Islet precursor cell (in vitro differentiated cells): ENCODE measurements around the gene ZBTB7C.
A peak's percentile ranks its signal among the peaks of the same experiment; 100 is the strongest.
"Not testable (repeated sequence)": the region's sequence is repeated elsewhere in the genome, so short reads cannot be mapped to it uniquely, and the experiment has no call there.

Source experiments
- DNase-seq: peaks from one replicate; pipeline ENCODE4 v3.0.0-alpha.2; 2018

The ZBTB7C gene

GRCh38 chr18:48293954-48294898 is 115.0 kb downstream of the ZBTB7C start:
- DNase-seq = peak; percentile 84

DNA sequence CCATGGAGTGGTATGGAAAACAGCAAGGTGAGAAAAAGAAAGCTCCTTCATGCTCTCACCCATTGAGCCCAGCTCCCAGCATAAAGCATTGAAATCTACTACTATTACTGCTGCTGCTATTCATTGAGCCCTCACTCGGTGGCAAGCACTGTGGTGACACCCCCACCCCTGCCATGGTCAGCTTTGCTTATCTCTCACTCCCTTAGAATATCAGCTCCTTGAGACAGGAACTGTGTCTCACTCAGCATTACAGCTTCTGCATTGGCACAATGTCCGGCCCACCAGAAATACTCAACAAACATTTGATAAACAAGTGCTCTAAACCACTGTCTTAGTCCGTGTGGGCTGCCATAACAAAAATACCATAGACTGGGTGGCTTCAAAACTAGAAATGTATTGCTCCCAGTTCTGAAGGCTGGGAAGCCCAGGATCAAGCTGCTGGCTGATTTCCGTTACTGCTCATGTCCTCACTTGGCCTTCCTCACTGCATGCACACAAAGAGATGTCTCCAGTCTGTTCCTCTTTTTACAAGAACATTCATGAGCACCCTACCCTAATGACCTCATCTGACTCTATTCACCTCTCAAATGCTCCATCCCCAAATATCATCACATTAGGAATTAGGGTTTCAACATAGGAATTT is 116.3 kb downstream of the ZBTB7C start:
- DNase-seq = peak; percentile 23

- DNase-seq = peak; percentile 63
Observed at GRCh38 chr18:48292229-48292628, 117.0 kb downstream of the ZBTB7C start.

GRCh38 chr18:48290162-48290926 is 118.8 kb downstream of the ZBTB7C start:
- peak; percentile 44 for DNase-seq

GRCh38 chr18:48284743-48285142 is 124.4 kb downstream of the ZBTB7C start:
- no peak for DNase-seq

DNA sequence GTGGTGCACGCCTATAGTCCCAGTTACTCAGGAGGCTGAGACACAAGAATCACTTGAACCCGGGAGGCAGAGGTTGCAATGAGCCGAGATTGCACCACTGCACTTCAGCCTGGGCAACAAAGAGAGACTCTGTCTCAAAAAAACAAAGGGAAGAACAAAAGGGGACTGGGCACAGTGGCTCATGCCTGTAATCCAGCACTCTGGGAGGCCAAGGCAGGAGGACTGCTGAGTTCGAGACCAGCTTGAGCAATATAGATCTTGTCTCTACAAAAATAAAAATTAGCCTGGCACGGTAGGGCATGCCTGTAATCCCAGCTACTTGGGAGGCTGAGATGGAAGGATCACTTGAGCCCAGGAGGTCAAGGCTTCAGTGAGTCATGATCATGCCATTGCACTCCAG is 125.2 kb downstream of the ZBTB7C start:
- DNase-seq = peak; percentile 17

- DNase-seq = not testable (repeated sequence)
Observed at GRCh38 chr18:48281460-48281859, 127.7 kb downstream of the ZBTB7C start.

DNA sequence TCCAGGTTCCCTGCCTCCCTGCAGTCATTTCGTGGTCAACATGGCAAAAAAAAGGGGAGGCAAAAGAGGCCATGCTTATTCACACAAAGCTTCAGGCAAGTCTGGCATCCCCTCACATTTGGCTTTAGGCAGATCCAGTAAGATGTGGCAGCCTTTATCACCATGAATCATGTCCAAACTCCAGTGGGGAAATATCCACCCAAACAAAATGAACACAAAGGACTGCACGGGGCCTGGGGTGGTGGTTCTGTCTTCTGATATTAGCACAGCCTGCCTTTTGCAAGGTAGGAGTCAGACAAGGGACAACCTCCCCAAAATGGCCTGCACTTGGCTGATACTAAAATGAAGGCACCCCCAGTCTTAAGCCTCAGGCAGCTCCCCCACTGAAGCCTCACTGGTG is 129.9 kb downstream of the ZBTB7C start:
- no peak for DNase-seq

DNA sequence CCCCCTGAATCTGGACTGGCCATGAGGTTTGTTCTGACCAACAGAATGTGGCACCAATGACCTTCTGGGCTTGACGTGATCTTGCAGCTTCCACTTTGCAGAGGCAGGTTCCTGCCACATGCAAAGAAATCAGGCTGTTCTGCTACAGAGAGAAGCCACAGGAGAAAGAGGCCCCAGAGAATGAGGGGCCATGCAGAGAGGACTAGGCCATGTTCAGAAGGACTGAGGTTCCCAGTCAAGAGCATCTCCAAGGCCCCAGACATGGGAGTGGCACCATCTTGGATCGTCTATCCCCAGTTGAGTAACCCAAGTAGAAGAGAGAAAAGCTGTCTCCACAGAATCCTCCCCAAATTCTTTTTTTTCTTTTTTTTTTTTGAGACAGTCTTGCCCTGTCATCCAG is 131.1 kb downstream of the ZBTB7C start:
- no peak for DNase-seq

GRCh38 chr18:48274301-48274700 is 134.9 kb downstream of the ZBTB7C start:
- DNase-seq = no peak

GRCh38 chr18:48270929-48271328 is 138.3 kb downstream of the ZBTB7C start:
- no peak for DNase-seq

DNA sequence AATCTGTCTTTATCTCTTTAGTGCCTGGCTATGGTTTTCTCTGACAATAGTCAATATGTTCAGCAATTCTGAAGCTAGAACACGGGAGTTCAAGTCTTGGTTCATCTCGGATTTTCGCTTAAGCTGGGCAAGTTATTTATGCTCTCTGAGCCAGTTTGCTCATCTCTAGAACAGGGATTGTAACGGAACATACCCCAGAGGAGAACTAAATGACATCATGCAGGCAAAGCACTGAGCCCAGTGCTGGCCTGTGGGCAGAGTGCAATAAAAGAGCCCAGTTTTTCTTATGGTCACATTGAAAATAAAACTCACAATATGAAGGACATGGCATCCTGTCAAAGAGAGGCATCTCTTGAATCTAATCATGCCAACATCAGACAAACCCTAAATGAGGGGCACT is 143.9 kb downstream of the ZBTB7C start:
- DNase-seq = no peak

GRCh38 chr18:48263914-48264902 is 145.0 kb downstream of the ZBTB7C start:
- DNase-seq = no peak

DNA sequence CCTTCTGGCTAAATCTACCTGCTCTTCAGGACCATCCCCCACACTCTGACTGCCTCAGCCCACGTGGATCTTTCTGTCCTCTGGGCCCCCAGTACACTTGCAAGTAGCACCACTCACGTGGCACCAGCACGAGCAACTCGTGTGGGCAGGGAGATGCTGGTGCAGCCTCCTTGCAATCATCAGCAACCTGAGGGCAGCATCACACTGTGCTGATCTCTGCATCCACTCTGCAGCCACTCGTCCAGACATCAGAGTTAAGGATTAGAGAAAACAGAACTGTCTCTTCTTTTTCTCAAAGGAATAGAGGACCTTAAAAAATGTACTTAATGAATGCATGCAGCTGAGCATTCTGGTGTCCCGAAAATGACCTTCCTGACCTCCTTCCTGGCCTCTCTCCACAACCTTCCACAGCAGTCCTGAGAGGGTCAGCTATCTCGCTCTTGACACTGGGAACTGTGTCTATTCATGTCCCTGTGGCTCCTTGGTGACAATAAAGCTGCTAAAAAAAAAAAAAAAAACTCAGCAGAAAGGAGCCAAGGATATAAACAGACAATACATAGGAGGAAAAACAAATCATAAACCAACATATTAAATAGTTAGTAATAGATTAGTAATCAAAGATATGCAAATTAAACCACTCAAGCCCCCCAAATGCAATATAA is 145.9 kb downstream of the ZBTB7C start:
- DNase-seq = no peak

DNA sequence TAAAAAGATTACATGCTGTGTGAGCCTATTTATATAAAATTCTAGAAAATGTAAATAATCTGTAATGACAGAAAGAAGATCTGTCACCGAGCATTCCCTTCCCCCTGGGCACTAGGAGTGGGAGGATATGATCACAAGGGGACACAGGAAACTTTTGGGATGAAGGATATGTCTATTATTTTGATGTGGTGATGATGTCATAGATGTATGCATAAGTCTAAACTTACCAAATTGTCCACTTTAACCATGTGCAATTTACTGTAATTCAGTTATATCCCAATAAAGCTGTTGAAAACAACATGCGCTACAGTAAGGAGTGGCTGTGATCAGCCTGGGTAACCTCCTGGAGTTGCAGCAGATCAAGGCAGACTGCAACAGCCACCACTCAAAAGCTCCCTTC is 148.9 kb downstream of the ZBTB7C start:
- no peak for DNase-seq

- no peak for DNase-seq
Observed at GRCh38 chr18:48256848-48257247, 152.3 kb downstream of the ZBTB7C start.

DNA sequence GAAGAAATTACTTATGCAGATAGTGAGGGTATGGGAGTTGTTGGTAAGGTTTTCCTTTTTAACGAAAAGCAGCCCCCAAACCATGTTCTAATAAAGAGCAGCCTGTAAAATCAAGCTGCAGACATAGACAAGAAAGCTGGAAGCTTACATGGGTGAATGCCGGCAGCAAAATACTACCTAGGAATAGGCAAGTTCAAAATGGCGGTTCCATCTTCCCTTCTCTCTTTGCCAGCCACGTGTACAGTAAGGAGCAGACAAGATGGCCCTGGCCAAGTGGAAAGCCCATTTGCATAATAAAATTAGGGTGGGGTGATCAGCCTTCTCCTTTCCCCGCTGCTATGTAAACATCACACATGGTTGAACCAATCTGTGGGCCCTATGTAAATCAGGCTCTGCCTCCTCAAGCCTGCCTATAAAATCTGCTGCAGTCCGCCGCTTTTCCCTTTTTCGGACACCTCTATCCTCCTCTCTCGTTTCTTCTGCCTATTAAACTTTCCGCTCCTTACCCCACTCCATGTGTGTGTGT is 155.0 kb downstream of the ZBTB7C start:
- no peak for DNase-seq

DNA sequence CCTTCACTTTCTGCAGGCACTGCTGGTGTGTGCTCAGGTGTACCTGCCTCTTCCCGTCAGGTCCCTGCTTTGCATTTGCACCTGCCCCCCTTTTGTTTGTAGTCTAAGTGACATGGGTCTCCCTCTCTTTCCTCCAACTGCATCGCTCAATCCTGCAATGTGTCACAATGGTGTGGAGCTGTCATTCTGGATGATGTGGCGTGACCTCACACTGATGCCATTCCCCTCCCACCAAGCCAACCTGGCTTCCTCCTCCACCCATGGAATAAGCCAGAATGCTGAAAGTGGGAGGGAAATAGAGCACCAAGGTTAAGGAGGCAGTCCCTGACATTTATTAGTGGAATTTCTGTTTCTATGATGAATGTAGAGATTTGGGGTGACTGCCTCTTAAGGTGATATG is 156.7 kb downstream of the ZBTB7C start:
- no peak for DNase-seq

DNA sequence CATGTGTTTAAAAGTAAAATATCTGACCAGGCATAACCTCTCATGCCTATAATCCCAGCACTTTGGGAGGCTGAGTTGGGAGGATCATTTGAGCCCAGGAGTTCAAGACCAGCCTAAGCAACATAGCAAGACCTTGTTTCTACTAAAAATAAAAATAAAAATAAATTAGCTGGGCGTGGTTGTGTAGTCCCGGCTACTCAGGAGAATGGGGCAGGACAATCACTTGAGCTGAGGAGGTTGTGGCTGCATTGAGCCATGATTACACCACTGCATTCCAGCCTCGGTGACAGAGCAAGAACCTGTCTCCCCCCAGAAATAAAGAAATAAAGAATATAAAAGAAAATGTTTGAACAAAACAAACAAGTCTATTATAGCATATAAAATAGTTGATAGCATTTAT is 158.3 kb downstream of the ZBTB7C start:
- no peak for DNase-seq

GRCh38 chr18:48250362-48250907 is 158.7 kb downstream of the ZBTB7C start:
- DNase-seq = no peak

GRCh38 chr18:48249854-48250253 is 159.3 kb downstream of the ZBTB7C start:
- no peak for DNase-seq
